Measurements from ENCODE around the gene DHRS11. TPM values are rescaled to one million over a fixed set of nuclear protein-coding genes. Genes with fewer than 3 reads are reported as not detected.

Gene DHRS11
- total and polyA plus RNA-seq, 3 donors from 2014 or later = 13.9 to 38.3 (median 17.6) TPM

DNA sequence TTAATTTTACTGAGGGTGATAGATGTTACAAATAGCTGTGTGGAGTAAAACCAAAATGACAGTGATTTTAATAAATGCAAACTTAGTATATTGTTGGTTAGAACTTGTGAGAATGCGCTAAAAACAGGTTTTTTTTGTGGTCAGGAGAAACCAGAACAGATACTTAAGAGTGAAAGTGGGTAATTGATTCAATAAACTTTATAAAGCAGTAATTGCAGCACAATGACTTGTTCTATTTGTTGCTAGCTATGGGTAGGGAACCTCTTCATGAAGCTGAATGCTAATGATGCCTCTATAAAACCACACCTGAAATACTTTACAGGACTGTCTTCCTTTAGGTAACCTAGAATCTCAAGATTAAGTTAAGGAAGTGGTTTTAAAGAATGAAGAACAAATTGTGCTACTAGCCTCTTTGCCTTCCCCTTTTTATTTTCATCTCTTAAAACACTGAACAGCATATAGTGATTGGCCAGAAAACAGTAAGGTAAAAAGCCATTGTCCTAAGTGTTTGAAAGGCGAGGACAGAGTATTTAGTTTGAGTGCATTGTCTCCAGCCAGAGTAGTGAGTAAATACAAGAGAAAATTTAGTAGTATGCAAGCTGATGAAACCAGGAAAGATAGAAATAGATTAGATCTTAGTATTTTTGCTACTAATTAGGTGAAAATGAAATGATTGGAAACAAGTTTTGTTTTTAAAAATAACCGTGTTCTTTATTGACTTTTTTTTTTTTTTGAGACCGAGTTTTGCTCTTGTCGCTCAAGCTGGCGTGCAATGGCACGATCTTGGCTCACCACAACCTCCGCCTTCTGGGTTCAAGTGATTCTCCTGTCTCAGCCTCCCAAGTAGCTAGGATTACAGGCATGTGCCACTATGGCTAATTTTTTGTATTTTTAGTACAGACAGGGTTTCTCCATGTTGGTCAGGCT is 40.9 kb upstream of the DHRS11 start:
- DNase-seq = no peak
- Histone ChIP-seq H3K4me3 (no peak overlapping the region), H3K9me3 (no peaks in the 10 kb centered on the region), H3K27me3 (no peaks in the 10 kb centered on the region), H3K36me3 (ENCODE audit: low read depth, missing control alignments) (no peaks in the 10 kb centered on the region), H3K4me1 (peaks cover 28% of the 10 kb centered on the region), H3K27ac (no peak overlapping the region)
- 75 to 77% methylated on average over 8 of the region's 8 CpGs for WGBS, 2 donors
- intact Hi-C loops (cut with DNase I; ENCODE audit: low total_unique reads) = no loop called here
- TF ChIP-seq POLR2A (IDR thresholded peaks at IDR 0.05) = no peak
- TF ChIP-seq CTCF (IDR thresholded peaks at IDR 0.05) = no peak

- Histone ChIP-seq H3K4me1 (peaks cover 4% of the 10 kb centered on the region), H3K27me3 (no peaks in the 10 kb centered on the region), H3K36me3 (ENCODE audit: low read depth, missing control alignments) (no peaks in the 10 kb centered on the region), H3K4me3 (no peak overlapping the region), H3K27ac (no peak overlapping the region), H3K9me3 (no peaks in the 10 kb centered on the region)
- intact Hi-C loops (cut with DNase I; ENCODE audit: low total_unique reads) = no loop called here
- TF ChIP-seq POLR2A (IDR thresholded peaks at IDR 0.05) (no peak), CTCF (IDR thresholded peaks at IDR 0.05) (no peak)
- 75 to 80% methylated on average over 3 of the region's 3 CpGs for WGBS, 2 donors
- DNase-seq = no peak
Observed at GRCh38 chr17:36553459-36553858, 38.2 kb upstream of the DHRS11 start.

DNA sequence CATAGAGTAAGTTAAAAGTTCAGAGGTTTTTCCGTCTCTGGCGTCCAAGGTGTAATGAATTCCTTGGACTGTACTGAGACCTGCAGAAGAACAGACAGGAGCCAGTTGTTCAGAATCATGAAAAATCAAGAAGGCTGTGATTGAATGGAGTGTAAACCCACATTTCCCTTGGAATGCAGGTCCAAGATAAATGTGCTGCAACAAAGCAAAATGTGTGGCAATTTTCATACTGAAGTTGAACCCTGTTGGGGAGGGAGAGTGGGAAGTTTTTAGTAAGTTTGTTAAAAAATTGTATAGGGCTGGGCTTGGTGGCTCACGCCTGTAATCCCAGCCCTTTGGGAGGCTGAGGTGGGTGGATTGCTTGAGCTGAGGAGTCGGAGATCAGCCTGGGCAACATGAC is 25.6 kb upstream of the DHRS11 start:
- H3K27me3 ChIP-seq = no peaks in the 10 kb centered on the region
- WGBS, 2 donors = 78 to 86% methylated on average over 4 of the region's 4 CpGs
- H3K4me3 ChIP-seq = no peak overlapping the region
- intact Hi-C loops (cut with DNase I; ENCODE audit: low total_unique reads) = no loop called here
- no peaks in the 10 kb centered on the region for H3K36me3 ChIP-seq (ENCODE audit: low read depth, missing control alignments)
- H3K9me3 ChIP-seq = no peaks in the 10 kb centered on the region
- H3K4me1 ChIP-seq = no peaks in the 10 kb centered on the region
- no peak overlapping the region for H3K27ac ChIP-seq
- DNase-seq = no peak
- no peak for TF ChIP-seq POLR2A (IDR thresholded peaks at IDR 0.05)
- TF ChIP-seq CTCF (IDR thresholded peaks at IDR 0.05) = no peak

GRCh38 chr17:36575028-36575427 is 16.7 kb upstream of the DHRS11 start:
- WGBS, 2 donors = 91 to 95% methylated on average over 12 of the region's 12 CpGs
- no peaks in the 10 kb centered on the region for H3K9me3 ChIP-seq
- no peak for TF ChIP-seq POLR2A (IDR thresholded peaks at IDR 0.05)
- TF ChIP-seq CTCF (IDR thresholded peaks at IDR 0.05) = no peak
- intact Hi-C loops (cut with DNase I; ENCODE audit: low total_unique reads) = no loop called here
- H3K27ac ChIP-seq = no peak overlapping the region
- H3K27me3 ChIP-seq = no peaks in the 10 kb centered on the region
- no peaks in the 10 kb centered on the region for H3K36me3 ChIP-seq (ENCODE audit: low read depth, missing control alignments)
- H3K4me1 ChIP-seq = no peaks in the 10 kb centered on the region
- no peak overlapping the region for H3K4me3 ChIP-seq
- DNase-seq = no peak

- Histone ChIP-seq H3K27ac (no peak overlapping the region), H3K4me1 (no peaks in the 10 kb centered on the region), H3K9me3 (no peaks in the 10 kb centered on the region), H3K36me3 (ENCODE audit: low read depth, missing control alignments) (no peaks in the 10 kb centered on the region), H3K4me3 (no peak overlapping the region), H3K27me3 (no peaks in the 10 kb centered on the region)
- DNase-seq = no peak
- intact Hi-C loops (cut with DNase I; ENCODE audit: low total_unique reads) = no loop called here
- WGBS, 2 donors = 89 to 97% methylated on average over 2 of the region's 2 CpGs
- TF ChIP-seq POLR2A (IDR thresholded peaks at IDR 0.05) (no peak), CTCF (IDR thresholded peaks at IDR 0.05) (no peak)
Observed at GRCh38 chr17:36576793-36577192, 14.9 kb upstream of the DHRS11 start.
